HG02870 (cell line): ENCODE measurements around the gene GJC2.

Experiments used
- ATAC-seq: cut with Tn5 transposase; IDR thresholded peaks from one replicate; pipeline ENCODE4 v1.9.1; 2021; ENCODE audit warnings: mild to moderate bottlenecking, moderate library complexity; ENCODE audit not compliant: unreplicated experiment

Gene GJC2

DNA sequence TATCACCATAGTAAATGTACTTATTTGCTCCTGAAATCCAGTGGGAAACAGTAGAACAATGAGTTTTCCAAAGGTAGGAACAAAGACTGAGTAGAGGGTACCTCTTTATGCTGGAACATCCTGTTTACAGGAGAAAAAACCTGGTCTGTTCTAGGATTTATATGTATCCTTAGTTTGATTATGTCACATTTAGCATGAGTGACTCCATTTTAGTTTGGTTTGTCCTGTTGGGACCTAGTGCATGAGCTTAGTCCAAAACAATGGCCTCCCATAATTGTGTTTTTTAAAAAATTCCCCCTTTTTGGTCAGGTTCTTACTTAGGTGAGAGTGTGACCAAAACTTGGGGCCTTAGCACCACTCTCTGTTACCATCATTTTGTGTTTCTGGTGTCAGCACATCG, 37.1 kb upstream of the GJC2 start:
- ATAC-seq: no peak

DNA sequence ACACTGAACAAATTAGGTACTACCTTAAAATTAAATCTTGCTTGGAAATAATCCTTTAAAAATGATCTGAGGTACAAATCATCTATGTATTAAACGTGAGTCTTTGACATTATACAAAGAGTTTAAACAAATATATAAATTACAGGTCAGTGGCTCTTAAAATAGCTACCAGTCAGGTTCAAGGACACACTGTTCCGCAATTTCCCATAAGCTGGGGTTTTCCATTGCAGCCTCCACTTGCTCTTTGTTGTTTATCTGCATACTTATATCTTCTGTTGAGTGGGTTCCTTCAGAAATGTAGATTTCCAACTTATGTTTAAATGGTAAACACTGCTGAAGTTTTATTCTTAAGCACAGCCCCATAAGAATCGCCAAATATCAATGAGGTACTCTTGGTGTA, 34.9 kb upstream of the GJC2 start:
- ATAC-seq: no peak

DNA sequence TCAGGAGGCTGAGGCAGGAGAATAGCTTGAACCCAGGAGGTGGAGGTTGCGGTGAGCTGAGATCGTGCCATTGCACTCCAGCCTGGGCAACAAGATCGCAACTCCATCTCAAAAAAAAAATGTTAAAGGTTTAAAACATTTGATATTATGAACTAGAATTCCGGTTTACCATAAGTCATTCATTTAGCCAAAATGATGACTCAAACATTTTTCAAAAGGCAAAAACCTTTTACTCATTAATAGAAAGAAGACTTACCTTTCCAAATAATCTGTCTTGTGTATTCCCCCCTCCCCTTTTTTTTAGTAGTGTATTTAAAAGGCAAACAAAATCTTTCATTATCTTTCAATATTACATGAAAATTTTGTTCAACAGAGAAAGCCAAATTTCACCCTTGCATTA, 32.4 kb upstream of the GJC2 start:
- no peak for ATAC-seq

DNA sequence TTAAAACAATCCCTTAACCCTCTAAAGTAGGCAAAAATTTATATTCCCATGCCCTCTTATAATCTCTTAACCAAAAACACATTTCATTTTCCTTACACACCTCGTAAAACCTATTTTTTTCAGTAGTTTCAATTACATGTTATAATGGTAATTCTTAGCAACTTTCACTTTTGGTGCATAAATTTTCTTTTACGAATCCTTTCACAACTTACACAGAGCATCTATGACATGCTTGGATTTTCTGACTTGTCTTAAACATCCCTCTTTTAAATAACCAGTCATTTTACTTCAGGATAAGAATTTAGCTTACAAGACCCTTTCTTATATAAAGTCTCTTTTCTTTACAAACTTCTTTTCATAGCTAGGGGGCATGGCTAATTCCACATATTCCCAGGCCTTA, 31.7 kb upstream of the GJC2 start:
- no peak for ATAC-seq

- ATAC-seq: no peak
Measured at GRCh38 chr1:228120351-228120750, 29.4 kb upstream of the GJC2 start.

GRCh38 chr1:228120857-228121489, 28.8 kb upstream of the GJC2 start:
- no peak for ATAC-seq

- no peak for ATAC-seq
Measured at GRCh38 chr1:228122921-228123441, 26.7 kb upstream of the GJC2 start.

DNA sequence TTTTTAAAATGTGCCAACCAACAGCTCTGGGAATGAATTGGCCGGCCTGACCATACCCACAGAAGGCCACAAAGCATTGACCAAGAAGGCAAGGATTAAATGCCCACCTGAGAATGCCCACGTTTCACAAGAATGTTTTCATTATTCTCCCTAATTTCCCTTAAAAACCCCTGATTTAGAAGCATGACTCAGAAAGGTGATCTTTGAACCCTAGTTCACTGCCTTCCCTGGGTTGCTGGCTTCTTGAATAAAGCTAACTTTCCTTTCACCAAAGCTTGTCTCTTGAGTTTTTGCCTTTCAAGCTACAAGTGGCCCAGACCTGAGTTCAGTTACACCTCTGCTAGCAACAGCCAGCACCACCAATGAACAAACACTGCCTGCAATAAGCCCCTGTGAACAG, 26.2 kb upstream of the GJC2 start:
- ATAC-seq: no peak

DNA sequence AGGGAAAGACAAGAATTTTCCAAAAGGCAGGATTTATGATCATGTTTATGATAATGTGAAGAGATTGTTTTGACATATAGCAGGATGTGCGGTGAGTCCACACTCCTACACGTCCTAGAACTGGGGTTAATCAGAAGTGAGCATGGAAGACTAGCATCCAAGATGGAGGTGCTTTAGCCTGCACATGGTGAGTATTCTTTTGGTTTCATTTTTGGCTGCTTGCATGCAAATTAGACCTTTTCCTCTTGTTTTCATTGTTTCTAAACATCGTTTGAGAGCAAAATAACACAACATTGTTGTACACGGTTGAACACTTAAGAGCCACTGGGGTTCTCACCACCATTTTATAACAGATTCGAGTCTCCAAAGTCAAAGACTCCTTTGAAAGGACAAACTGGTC, 24.5 kb upstream of the GJC2 start:
- ATAC-seq: no peak

- ATAC-seq: no peak
Measured at GRCh38 chr1:228131766-228132165, 18.0 kb upstream of the GJC2 start.

DNA sequence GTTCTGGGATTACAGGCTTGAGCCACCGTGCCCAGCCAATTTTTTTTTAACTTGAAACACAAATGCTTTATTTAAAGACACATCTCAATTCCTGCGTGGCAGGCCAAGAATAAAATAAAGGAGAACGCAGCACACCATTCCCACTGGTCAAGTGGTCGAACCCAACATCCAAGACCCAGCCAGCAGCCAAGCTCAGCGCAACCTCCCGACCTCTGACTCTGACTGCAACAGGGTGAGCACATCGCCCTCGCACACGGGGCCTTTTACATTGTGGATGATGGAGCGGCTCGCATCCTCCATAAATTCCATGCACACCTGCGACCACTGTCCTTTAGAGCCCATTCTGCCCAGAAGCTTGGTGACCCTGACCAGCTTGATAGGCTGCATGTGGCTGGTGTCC, 15.1 kb upstream of the GJC2 start:
- ATAC-seq: no peak

- ATAC-seq: no peak
Measured at GRCh38 chr1:228136901-228137300, 12.8 kb upstream of the GJC2 start.

- ATAC-seq: no peak
Measured at GRCh38 chr1:228139406-228139930, 10.3 kb upstream of the GJC2 start.

DNA sequence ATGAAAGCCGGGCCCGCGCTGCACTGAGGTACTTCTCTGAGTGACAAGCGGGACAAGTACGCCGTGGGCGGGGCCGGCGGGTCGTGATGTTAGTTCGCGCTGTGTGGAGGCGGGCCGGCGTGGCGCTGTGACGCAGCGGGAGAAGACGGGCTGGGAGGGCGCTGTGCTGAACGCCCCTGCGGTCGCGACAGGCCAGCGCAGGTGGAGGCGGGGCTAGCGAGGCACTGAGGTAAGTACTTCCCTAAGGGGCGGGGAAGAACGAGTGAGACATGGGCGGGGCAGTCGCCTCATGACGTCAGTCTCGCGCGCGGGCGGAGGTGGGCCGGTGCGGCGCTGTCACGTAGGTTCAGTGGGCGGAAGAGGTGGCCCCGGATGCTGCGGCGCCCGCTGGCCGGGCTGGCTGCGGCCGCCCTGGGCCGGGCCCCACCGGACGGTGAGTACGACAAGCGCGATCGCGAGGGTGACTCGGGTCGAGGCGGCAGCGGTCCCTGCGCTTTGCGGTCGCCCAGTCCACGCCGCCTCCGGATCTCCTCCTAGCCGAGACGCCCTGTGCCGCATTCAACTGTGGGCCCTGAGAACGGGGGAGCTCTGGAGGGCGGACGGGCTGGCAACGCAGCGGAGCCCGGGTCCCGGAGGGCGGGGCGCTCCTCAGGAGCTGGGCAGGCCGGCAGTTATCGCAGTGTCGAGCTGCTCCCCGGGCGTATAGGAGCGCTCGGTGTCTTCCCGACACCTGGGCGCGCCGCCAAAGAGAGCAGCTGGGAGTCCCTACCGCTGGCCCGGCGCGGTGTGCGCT, 9.6 kb upstream of the GJC2 start, which contains the start of gene GUK1:
Gene GUK1, plus strand, starts transcription at position 349 of the 793 bp plus-strand sequence. Its CDS starts 24 bp downstream, at position 373.
- peak; percentile 92 for ATAC-seq

- no peak for ATAC-seq
Measured at GRCh38 chr1:228140724-228141225, 9.0 kb upstream of the GJC2 start.

DNA sequence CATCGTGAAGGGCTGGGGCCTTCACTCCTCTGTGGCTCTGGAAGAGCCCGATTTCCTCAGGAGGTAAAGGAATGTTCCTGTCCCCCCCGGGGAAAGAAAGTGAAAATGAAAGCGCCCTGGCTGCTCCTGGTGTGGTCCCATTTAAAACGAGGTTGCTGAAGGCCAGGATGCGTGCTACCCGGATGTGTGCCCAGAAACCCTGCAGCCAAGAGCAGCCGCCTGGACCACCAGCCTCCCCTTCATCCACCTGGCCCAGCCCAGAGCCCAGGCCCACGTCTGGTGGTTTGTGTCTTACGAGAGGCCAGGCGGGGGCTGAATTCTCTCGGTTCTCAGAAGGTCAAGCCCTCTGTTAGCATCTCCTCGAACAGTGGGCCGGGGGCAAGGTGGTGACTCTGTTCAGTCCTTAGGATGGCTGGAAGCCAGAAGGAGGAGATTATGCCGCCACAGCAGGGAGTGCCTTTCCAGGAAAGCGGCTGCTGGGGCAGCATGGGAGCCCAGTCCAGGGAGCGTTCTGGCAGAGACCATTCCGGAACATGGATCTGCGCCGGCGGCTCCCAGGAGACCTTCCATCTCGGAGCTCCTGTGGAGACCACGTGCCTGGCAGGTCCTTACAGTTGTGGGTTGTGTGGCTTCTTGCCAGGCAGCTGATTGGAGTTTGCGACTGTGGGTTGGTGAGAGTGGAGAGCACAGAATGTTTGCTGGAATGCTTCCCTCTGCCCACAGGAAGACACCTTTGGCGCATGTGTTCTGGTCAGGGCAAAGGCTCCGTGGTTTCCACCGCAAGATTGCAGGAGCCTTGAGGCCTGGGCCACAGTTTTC, 8.3 kb upstream of the GJC2 start:
- no peak for ATAC-seq

DNA sequence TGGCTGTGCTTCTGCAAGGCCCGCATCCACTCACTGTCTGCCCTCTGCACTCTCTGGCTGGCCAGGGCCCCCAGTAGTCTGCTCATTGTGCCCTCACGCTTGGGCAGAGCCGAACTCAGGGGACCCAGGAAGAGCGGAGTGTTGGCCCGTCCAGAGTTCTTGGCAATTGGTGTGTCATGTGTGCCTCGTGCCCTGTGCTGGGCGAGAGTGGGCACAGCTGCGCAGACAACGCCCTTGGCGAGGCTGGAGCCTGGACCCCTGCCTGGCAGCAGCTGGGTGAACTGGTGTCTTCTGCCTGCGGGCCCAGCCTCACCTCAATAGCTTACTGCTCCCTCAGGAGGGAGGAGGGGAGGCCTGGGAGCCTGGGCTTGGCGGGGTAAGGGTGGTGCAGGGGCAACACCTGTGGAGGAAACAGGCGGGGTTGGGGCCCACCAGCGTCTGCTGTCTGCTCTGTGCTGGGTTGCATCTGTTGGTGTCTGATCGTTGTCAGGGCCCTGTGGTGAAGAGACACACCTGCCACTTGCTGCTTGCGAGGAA, 7.5 kb upstream of the GJC2 start:
- no peak for ATAC-seq

DNA sequence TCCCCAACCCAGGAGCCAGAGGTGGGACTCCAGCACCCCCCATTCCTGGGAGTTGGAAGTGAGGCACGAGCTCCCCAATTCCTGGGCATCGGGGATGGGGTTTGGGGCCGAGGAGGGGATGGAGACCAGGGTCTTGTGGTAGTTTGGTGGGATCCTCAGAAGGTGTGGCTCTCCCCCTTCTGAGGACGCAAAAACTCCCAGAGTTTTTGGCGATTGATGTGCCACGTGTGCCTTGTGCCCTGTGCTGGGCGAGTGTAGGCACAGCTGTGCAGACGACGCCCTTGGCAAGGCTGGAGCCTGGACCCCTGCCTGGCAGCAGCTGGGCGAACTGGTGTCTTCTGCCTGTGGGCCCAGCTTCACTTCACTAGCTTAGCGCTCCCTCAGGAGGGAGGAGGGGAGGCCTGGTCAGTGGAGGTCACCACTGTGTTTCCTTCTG, 7.0 kb upstream of the GJC2 start:
- ATAC-seq: no peak

GRCh38 chr1:228143480-228144192, 6.1 kb upstream of the GJC2 start:
- ATAC-seq: no peak
